Measurements from ENCODE around the gene PTPRM.

DNA sequence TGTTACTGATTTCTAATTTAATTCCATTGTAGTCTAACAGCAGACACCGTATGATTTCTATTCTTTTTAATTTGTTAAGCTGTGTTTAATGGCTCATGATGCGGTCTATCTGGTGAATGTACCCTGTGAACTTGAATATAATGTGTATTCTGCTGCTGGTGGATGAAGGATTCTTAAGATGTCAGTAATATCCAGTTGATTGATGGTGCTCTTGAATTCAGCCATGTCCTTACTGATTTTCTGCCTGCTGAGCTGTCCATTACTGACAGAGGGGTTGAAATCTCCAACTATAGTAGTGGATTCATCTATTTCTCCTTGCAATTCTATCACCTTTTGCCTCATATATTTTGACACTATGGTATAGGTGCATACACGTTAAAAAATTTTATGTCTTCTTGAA is 668.8 kb downstream of the PTPRM start:
- TF ChIP-seq CTCF (IDR thresholded peaks at IDR 0.05; ENCODE audit: insufficient read depth, low read length, poor library complexity, severe bottlenecking) (no peak), EZH2phosphoT487 (conservative IDR thresholded peaks at IDR 0.05; ENCODE audit: low read length) (no peak)

Measured in SU-DHL-6 (cell line).